Inferior parietal cortex (tissue), 1 donor: ENCODE data around the gene DTYMK.

Experiments used
- DNase-seq: peaks from one replicate; pipeline ENCODE4 v3.0.0-alpha.2; 2016; ENCODE audit errors: extremely low spot score

DTYMK gene

GRCh38 chr2:241706537-241706936 is 19.9 kb upstream of the DTYMK start:
- DNase-seq = no peak

GRCh38 chr2:241703032-241703604 is 16.5 kb upstream of the DTYMK start:
- no peak for DNase-seq

- DNase-seq = peak; percentile 50
Measured at GRCh38 chr2:241702155-241703031, 15.8 kb upstream of the DTYMK start.

GRCh38 chr2:241701399-241702154 is 15.0 kb upstream of the DTYMK start, which contains the start of gene ING5:
ING5 (plus strand) TSS chr2:241702039; CDS start chr2:241702066, 27 bp downstream.
- peak; percentile 84 for DNase-seq

GRCh38 chr2:241701149-241701398 is 14.5 kb upstream of the DTYMK start:
- DNase-seq = no peak

GRCh38 chr2:241695651-241696050 is 9.0 kb upstream of the DTYMK start:
- no peak for DNase-seq

- DNase-seq = no peak
Measured at GRCh38 chr2:241692448-241692847, 5.8 kb upstream of the DTYMK start.

GRCh38 chr2:241690202-241690717 is 3.6 kb upstream of the DTYMK start:
- DNase-seq = no peak

- no peak for DNase-seq
Measured at GRCh38 chr2:241689306-241689705, 2.7 kb upstream of the DTYMK start.

- DNase-seq = no peak
Measured at GRCh38 chr2:241686324-241686649, 328 bp downstream of the DTYMK start.

- no peak for DNase-seq
Measured at GRCh38 chr2:241680827-241681599, 5.6 kb downstream of the DTYMK start.

GRCh38 chr2:241680044-241680443 is 6.6 kb downstream of the DTYMK start:
- DNase-seq = no peak

- no peak for DNase-seq
Measured at GRCh38 chr2:241678784-241679540, 7.7 kb downstream of the DTYMK start.

GRCh38 chr2:241678307-241678706 is 8.3 kb downstream of the DTYMK start:
- no peak for DNase-seq

GRCh38 chr2:241677392-241677791 is 9.2 kb downstream of the DTYMK start:
- no peak for DNase-seq

- no peak for DNase-seq
Measured at GRCh38 chr2:241676665-241677064, 9.9 kb downstream of the DTYMK start.

- no peak for DNase-seq
Measured at GRCh38 chr2:241675885-241676284, 10.7 kb downstream of the DTYMK start.

- no peak for DNase-seq
Measured at GRCh38 chr2:241673797-241674725, 12.6 kb downstream of the DTYMK start.

GRCh38 chr2:241673189-241673663 is 13.4 kb downstream of the DTYMK start:
- DNase-seq = no peak
